Ramos (cell line): ENCODE data around the gene COL26A1.

Experiments used
- in situ Hi-C: fragments of 300-500 bp; cut with MboI; formaldehyde crosslinking; loops from one replicate; pipeline ENCODE4 v1.14.3; 2022; ENCODE audit warnings: low sequenced_read_pairs; ENCODE audit not compliant: unreplicated experiment

Gene COL26A1

GRCh38 chr7:101545441-101546190, 182.9 kb downstream of the COL26A1 start:
- in situ Hi-C loops: no loop called here

GRCh38 chr7:101546308-101546936, 183.7 kb downstream of the COL26A1 start:
- in situ Hi-C loops: no loop called here

DNA sequence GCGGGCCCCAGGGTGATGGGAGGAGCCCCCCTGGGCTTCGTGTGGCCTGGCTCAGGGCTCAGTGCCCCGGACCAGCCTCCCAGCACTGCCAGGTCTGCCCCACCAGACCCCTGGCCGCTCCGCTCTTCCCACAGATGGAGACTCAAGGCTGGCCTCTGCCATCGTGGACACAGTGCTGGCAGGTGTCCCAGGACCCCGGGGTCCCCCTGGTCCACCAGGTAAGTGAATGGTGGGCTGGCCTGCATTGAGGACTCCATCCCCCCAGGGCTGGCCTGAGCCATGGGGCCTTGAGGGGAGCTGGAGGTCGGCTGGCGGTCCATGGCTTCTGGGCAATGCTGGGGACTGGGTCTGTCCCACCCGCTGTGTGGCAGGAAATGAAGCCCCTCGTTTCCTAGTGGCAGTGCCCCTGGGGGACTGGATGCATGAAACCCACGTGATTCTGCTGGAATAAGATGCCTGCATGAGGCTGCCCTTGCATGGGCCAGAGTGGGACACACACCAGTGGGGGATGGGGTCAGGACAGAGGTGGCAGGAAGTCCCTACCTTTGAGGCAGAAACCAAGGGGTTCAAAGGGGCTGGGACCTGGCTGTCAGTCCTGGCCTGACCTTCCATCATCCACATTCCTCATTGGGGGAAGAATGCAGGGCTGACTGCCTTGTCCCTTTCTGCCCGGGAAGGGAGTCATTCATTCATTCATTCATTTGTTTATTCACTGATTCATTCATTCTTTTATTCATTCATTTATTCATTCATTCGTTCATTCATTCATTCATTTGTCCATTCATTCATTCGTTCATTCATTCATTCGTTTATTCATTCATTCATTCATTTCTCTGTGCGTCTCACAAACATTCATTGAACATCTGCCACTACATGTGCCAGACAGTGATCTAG, 184.6 kb downstream of the COL26A1 start:
- in situ Hi-C loops: no loop called here

GRCh38 chr7:101547916-101548661, 185.4 kb downstream of the COL26A1 start:
- in situ Hi-C loops: no loop called here

GRCh38 chr7:101549734-101550133, 187.1 kb downstream of the COL26A1 start:
- in situ Hi-C loops: no loop called here

DNA sequence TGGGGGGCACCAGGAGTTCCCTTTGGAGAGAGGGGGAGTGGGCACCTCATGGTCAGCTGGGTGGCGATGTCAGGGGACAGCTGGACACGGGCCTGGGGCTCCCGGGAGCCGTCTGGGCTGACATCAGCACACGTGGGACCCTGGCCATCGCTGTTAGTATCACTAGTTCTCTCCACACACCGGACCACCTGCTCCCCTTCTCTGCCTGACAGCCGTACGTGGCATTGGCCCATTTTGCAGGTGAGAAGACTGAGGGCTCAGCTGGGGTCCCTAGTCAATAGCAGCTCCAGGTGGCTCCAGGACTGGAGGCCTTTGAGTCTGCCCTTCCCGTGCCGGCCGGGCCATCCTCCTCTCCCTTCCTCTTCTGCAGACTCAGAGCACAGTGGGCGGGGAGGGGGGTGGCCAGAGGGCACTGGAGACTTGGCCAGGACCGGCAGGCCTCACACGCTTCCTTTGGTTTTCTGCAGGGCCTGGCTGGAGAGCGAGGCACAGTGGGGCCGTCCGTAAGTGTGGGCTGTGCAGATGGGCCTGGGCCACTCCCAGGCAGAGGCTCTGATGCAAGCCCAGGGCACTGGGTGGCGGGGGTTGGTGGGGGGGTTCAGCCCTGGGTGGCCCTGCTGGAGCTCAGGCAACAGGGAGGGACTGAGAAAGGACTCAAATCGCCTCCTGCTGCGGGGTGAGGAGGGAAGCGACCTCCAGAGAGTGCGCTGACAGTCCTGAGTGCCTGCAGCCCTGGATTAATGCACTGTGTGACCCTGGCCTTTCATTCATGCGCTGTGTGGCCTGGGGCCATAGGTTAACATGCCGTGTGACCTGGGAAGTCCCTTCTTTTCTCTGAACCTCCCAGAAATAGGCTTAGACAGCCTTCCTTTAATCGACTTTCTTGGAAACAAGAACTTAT, 188.2 kb downstream of the COL26A1 start:
- in situ Hi-C loops: no loop called here

DNA sequence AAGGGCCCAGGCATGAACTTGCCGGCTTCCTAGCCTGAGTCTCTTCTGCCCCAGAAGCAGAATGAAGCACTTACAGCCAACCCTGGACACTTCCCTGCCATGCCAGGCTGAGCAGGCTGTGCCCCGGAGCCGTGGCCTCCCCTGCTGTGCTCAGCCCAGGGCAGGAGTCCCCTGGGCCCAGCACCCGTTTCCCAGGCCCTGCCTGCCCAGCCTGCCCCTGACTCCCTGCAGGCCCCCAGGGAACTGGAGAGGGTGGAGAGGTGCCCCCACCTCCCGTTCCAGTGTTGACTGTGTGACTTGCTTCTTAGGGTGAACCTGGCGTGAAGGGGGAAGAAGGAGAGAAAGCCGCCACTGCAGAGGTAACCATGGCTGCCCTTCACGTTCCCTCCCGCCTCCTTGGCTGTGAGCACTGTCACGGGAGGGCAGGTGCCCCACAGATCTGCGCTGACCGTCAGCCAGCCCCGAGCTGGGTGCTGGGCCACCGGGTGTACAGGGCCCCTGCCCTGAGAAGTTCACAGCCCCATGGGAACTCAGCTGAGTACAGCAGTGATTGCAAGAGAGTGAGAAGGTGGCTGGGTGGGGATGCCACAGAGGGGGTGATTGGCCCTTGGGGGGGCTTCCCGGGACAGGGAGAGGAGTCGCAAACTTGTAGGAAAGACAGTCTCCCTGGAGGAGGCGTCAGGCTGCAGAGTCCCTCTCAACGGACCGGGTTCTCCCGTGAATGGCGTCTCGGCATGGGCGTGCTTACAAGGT, 190.5 kb downstream of the COL26A1 start:
- in situ Hi-C loops: no loop called here

DNA sequence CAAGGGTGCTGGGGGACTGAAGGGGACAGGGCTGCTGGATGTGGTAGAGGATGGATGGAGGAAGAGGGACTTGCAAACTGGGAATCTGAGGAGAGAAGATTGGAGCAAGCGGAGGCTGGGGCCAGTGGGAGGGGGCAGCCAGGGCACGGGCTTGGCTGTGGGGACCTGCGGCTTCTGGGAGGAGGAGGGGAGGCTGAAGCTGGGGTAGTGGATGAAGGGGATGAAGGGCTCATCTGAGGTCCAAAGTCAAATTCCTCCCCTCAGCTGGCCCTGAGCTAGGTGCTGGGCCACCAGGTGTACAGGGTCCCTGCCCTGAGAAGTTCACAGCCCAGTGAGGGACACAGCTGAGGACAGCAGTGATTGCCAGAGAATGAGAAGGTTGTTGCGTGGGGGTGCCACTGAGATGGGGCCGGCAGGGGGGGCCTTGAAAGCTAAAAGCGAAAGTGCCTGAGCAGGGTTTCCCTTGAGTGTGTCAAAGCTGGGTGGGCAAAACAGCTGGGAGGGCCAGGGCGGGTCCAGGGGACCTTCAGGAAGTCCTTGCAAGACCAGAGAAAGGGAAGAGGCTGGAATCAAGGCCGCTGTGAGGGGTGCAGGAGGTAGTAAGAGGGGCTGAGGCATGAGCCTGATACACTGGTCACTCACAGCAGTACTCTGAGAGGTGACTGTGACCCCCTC, 191.2 kb downstream of the COL26A1 start:
- in situ Hi-C loops: no loop called here

- in situ Hi-C loops: no loop called here
Observed at GRCh38 chr7:101554584-101555268, 192.1 kb downstream of the COL26A1 start.

DNA sequence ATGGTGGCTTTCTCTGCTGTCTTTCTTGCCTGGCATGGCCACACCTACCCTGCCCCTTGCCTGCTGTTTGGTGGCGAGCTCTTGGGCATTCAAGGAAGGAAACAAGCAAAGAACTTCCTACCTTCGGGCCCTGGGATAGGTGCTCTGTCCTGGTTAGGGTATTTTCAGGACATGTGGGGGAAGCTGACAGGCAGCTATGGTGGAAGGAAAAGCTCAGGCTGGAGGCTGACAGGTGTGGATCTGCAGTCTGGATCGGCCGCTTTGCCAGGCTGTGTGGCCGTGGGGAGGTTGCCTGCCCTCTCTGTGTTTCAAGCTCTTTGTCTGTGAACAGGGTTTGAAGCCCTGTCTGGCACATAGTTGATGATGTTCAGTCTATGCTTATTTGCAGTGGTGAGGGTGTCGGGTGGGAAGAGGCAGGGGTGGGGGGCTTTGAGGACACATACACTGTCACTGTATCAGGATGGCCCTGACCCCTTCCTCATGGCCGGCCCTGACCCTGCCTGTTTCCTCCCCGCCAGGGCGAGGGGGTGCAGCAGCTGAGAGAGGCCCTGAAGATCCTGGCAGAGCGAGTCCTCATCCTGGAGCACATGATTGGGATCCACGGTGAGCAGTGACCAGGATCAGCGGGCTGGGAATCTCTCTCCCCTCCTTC, 192.7 kb downstream of the COL26A1 start:
- in situ Hi-C loops: no loop called here

- in situ Hi-C loops: no loop called here
Observed at GRCh38 chr7:101555921-101556275, 193.2 kb downstream of the COL26A1 start.

DNA sequence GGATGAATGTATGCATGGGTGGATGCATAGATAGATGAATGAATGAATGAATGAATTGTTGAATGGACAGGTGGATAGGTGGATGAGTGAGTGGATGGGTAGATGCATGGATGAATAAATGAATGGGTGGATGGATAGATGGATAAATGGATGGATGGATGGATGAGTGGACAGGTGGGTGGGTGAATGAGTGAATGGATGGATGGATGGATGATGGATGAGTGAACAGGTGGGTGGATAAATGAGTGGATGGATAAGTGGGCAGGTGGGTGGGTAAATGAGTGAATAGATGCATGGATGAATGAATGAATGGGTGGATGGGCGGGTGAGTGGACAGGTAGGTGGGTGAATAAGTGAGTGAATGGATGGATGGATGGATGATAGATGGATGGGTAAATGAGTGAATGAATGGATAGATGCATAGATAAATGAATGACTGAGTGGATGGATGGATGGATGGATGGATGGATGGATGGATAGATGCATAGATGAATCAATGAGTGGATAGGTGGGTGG, 193.8 kb downstream of the COL26A1 start:
- in situ Hi-C loops: no loop called here

- in situ Hi-C loops: no loop called here
Observed at GRCh38 chr7:101557421-101557820, 194.7 kb downstream of the COL26A1 start.

DNA sequence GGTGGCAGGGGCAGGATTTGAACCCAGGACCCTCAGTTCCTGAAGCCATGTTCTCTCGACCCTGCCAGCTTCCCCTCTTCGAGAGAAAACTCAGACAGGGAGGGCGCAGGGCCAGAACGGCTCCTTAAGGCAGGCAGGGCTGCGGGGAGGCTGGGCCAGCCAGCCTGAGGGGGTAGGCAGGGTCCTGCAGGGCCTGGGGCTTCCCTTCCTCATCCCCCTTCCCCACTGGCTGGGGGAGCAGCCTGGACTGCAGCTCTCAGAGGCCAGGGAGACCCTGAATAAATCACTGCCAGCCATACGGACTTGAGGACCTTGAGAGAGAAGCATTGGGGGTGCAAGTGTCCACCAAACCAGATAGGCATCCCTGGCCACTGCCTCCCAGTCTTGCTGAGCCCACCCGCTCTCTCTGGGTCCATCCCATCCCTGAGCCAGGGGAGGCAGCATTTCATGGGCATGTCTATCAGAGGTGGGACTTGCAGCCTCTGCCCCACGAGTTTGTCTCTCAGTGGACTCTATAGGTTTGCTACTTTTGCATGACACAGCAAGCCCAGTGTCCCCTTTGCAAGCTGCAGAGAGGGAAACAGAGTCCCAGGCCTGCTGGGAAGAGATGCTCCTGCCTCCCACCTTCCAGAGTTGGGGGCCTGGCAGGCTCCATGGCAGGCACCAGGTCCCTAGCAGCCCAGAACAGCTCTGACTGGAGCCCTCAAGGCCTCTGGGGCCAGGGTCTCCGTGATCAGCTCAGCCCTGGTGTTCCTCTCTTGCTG, 195.5 kb downstream of the COL26A1 start:
- in situ Hi-C loops: no loop called here

GRCh38 chr7:101558742-101559325, 196.2 kb downstream of the COL26A1 start:
- in situ Hi-C loops: no loop called here

DNA sequence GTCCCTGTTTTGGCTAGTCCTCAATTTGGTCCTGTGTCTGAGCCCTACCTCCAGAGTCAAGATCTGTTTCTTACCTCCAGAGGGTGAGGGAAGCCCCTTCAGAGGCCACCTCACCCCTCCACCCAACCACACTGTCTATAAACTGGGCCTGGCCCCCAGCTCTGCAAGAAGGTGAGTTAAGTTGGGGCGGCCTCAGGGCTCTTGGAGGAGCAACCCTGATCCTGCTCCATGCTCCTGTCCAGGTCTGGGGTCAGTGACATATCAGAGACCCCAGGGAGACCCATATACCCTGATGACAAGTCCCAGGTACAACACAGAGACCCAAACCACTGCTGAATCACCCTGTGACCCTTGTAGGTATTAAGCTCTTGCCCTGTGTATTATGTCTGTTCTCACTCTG, 196.9 kb downstream of the COL26A1 start:
- in situ Hi-C loops: no loop called here
